Lung (tissue), 12 donors: ENCODE measurements around the gene MRPL47. TPM values are rescaled to one million over a fixed set of nuclear protein-coding genes. Genes with fewer than 3 reads are reported as not detected.

ENCODE experiments used
- ATAC-seq: fragments of 200-7000 bp; cut with Tn5 transposase; one replicate; pipeline ENCODE4 v1.9.1; 2020; ENCODE audit warnings: moderate number of reproducible peaks; ENCODE audit not compliant: insufficient read depth, low FRiP score
- DNase-seq, 3 donors: peaks; one replicate each; pipeline ENCODE4 v3.0.0-alpha.2; 2013 to 2017
- H3K27ac ChIP-seq, 2 donors: one replicate each; pipeline ENCODE4 v1.5.1; 2013; ENCODE audit warnings: mild to moderate bottlenecking in 2 of 2, moderate library complexity in 2 of 2, control low read depth in 1 of 2, inconsistent platforms in 1 of 2, low read depth in 1 of 2, low read length in 1 of 2
- H3K27me3 ChIP-seq, 3 donors: one replicate each; pipeline ENCODE4 v1.5.1; 2013; ENCODE audit warnings: low read length in 2 of 3; ENCODE audit not compliant: control insufficient read depth in 3 of 3, insufficient read depth in 3 of 3
- H3K36me3 ChIP-seq, 4 donors: one replicate each; pipeline ENCODE4 v1.5.1; 2013; ENCODE audit warnings: low read length in 4 of 4, mild to moderate bottlenecking in 1 of 4, moderate library complexity in 1 of 4; ENCODE audit not compliant: control insufficient read depth in 4 of 4, insufficient read depth in 4 of 4
- H3K4me1 ChIP-seq, 5 donors: one replicate each; pipeline ENCODE4 v1.5.1; 2013; ENCODE audit warnings: low read length in 5 of 5, mild to moderate bottlenecking in 2 of 5, moderate library complexity in 1 of 5; ENCODE audit not compliant: control insufficient read depth in 5 of 5, insufficient read depth in 5 of 5
- H3K4me3 ChIP-seq: one replicate; pipeline ENCODE4 v1.5.1; 2013; ENCODE audit warnings: mild to moderate bottlenecking, control low read depth, moderate library complexity
- H3K9ac ChIP-seq, 2 donors: one replicate each; pipeline ENCODE4 v1.5.1; 2013; ENCODE audit warnings: low read length in 2 of 2, control low read depth in 1 of 2; ENCODE audit not compliant: insufficient read depth in 1 of 2
- H3K9me3 ChIP-seq, 4 donors: one replicate each; pipeline ENCODE4 v1.5.1; 2013; ENCODE audit warnings: low read length in 3 of 4, mild to moderate bottlenecking in 1 of 4, moderate library complexity in 1 of 4; ENCODE audit not compliant: control insufficient read depth in 4 of 4, insufficient read depth in 3 of 4
- WGBS, 2 donors: extraction: QIAGEN DNeasy Blood & Tissue Kit; methylation state at CpG; one replicate each; pipeline ENCODE4 v1.1.7; 2013; 5-methylcytosine and 5-hydroxymethylcytosine counted together
- polyA plus RNA-seq, 2 donors: library from polyadenylated mRNA; stranded (reverse); fragments of 200-250 nt; gene quantifications; one replicate each; pipeline ENCODE4 v1.2.1, GENCODE V29; 2013
- total RNA-seq, 2 donors: library from RNA; depleted of rRNA in 1 of 2; stranded (reverse); fragments of >200 nt in 1 of 2; gene quantifications; one replicate each; pipeline ENCODE4 v1.2.1, GENCODE V29; 2014 to 2021
- TF ChIP-seq, protein P1 (sequence below): IDR thresholded peaks from 2 replicates; pipeline ENCODE4 v1.5.1; 2012; ENCODE audit warnings: mild to moderate bottlenecking; ENCODE audit errors: control extremely low read depth, extremely low read depth
- donor health status: control.
- donor health status: control.
- donor health status: Bipolar disorder and iron deficiency.
- donor health status: healthy.
- donor health status: DM: yes; HTN: yes; CAD: no.

The MRPL47 gene
- total and polyA plus RNA-seq, 4 donors, result 24.3 to 92.8 (median 28.8) TPM

GRCh38 chr3:179590669-179591068 is 13.8 kb downstream of the MRPL47 start:
- 79 to 89% methylated on average over 2 of the region's 2 CpGs for WGBS, 2 donors
- no peak for DNase-seq
- Histone ChIP-seq H3K36me3 (peaks cover 13 to 55% (median 31%) of the 10 kb centered on the region in 4 donors), H3K4me1 (no peaks in the 10 kb centered on the region), H3K27me3 (no peaks in the 10 kb centered on the region), H3K9ac (no peak overlapping the region), H3K4me3 (no peak overlapping the region), H3K27ac (no peak overlapping the region), H3K9me3 (no peaks in the 10 kb centered on the region)
- TF ChIP-seq, protein P1, sequence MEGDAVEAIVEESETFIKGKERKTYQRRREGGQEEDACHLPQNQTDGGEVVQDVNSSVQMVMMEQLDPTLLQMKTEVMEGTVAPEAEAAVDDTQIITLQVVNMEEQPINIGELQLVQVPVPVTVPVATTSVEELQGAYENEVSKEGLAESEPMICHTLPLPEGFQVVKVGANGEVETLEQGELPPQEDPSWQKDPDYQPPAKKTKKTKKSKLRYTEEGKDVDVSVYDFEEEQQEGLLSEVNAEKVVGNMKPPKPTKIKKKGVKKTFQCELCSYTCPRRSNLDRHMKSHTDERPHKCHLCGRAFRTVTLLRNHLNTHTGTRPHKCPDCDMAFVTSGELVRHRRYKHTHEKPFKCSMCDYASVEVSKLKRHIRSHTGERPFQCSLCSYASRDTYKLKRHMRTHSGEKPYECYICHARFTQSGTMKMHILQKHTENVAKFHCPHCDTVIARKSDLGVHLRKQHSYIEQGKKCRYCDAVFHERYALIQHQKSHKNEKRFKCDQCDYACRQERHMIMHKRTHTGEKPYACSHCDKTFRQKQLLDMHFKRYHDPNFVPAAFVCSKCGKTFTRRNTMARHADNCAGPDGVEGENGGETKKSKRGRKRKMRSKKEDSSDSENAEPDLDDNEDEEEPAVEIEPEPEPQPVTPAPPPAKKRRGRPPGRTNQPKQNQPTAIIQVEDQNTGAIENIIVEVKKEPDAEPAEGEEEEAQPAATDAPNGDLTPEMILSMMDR, result no peak
- no peak for ATAC-seq

GRCh38 chr3:179589143-179589542 is 15.3 kb downstream of the MRPL47 start:
- H3K9ac ChIP-seq, result no peak overlapping the region
- H3K27me3 ChIP-seq, result no peaks in the 10 kb centered on the region
- H3K27ac ChIP-seq, result no peak overlapping the region
- peaks cover 15 to 53% (median 29%) of the 10 kb centered on the region in 4 donors for H3K36me3 ChIP-seq
- DNase-seq (no peak), ATAC-seq (no peak)
- H3K9me3 ChIP-seq, result no peaks in the 10 kb centered on the region
- no peak overlapping the region for H3K4me3 ChIP-seq
- TF ChIP-seq, protein P1, result no peak
- no peaks in the 10 kb centered on the region for H3K4me1 ChIP-seq

GRCh38 chr3:179580992-179581391 is 23.4 kb downstream of the MRPL47 start:
- Histone ChIP-seq H3K27me3 (no peaks in the 10 kb centered on the region), H3K9ac (no peak overlapping the region), H3K4me3 (no peak overlapping the region), H3K36me3 (peaks cover 15 to 39% (median 31%) of the 10 kb centered on the region in 4 donors), H3K9me3 (no peaks in the 10 kb centered on the region), H3K27ac (no peak overlapping the region), H3K4me1 (no peaks in the 10 kb centered on the region)
- 94 to 95% methylated on average over 1 of the region's 1 CpG for WGBS, 2 donors
- TF ChIP-seq, protein P1, result no peak
- DNase-seq (no peak), ATAC-seq (no peak)

DNA sequence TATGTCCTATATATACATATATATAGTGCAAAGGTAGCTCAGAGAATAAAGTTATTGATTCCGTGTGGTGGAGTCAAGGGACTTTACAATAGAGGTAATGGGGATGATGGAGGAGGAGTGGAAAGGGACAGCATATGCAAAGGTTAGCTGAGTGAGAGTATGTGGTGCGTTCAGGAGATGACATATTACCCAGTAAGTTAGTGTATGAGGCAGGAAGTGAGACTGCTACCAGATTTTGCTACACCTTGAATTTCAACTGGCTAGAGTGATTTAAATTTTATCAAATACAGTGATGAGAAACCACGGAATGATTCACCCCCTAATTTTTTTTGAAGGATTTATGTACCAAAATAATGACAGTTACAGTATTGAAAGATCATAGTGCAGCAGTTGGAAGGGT is 38.9 kb downstream of the MRPL47 start:
- no peak overlapping the region for H3K9ac ChIP-seq
- H3K9me3 ChIP-seq, result no peaks in the 10 kb centered on the region
- no peak for DNase-seq
- peaks cover 0 to 8% (median 4%) of the 10 kb centered on the region in 5 donors for H3K4me1 ChIP-seq
- H3K27me3 ChIP-seq, result no peaks in the 10 kb centered on the region
- H3K36me3 ChIP-seq, result peaks cover 2 to 10% (median 3%) of the 10 kb centered on the region in 4 donors
- ATAC-seq, result no peak
- 85% methylated on average over 3 of the region's 3 CpGs for WGBS, 2 donors
- H3K27ac ChIP-seq, result no peak overlapping the region
- no peak overlapping the region for H3K4me3 ChIP-seq
- TF ChIP-seq, protein P1, result no peak
